ENCODE results near the gene ANKRD13A.
"Not testable (repeated sequence)": the region's sequence is repeated elsewhere in the genome, so short reads cannot be mapped to it uniquely, and the experiment has no call there.

Gene ANKRD13A

DNA sequence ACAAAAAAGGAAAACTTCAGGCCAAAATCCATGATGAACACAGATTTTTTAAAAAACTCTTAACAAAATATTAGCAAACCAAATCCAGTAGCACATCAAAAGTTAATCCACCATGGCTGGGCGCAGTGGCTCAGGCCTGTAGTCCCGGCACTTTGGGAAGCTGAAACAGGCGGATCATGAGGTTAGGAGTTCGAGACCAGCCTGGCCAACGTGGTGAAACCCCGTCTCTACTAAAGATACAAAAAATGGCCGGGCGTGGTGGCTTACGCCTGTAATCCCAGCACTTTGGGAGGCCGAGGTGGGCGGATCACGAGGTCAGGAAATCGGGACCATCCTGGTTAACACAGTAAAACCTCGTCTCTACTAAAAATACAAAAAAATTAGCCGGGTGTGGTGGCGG lies 13.0 kb upstream of the ANKRD13A start:
- not testable (repeated sequence) for DNase-seq

DNA sequence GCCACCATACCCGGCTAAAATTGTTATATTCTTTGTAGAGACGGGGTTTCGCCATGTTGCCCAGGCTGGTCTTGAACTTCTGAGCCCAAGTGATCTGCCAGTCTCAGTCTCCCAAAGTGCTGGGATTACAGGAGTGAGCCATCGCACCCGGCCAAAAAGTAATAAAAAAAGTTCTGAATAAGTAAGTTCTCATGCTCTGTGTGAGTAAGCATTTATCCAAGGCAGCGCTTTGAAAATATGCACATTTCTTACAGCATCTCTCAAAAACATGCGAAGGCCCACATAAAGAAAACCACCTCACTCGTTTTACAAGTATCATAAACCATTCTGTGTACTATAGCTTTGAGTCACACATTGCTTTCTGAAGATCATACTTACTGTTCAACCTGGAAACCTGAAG lies 11.6 kb upstream of the ANKRD13A start:
- DNase-seq: no peak

DNA sequence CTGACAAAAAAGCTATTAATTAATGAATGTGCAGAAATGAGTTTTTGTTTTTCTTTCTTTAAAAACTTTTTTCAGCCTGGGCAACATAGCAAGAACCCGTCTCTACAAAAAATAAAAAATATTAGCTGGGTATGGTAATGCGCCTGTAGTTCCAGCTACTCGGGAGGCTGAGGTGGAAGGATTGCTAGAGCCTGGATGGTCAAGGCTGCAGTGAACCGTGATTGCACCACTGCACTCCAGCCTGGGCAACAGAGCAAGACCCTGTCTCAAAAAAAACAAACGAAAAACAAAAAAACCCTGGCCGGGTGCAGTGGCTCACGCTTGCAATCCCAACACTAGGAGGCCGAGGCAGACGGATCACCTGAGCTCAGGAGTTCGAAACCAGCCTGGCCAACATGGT lies 11.0 kb upstream of the ANKRD13A start:
- DNase-seq: no peak

GRCh38 chr12:109988903-109989302 lies 10.3 kb upstream of the ANKRD13A start:
- DNase-seq: no peak

DNA sequence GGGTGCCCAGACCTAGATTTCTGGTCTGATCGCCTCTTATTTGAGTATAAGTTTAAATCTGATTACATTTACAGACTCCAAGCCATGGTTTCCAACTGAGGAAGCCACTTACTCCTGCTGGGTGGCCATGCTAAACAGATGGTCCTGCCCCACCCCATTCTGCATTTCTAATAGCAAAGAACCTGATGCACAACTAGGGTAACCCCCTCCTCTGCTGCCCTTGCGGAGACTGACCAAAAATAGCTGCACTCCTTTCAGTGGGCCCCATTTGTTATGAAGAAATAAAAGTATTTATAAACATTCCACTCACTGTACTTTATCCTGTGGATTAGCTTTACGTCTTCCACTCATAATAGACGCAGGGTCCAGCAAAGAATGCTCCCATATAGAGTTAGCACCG lies 9.8 kb upstream of the ANKRD13A start:
- no peak for DNase-seq

DNA sequence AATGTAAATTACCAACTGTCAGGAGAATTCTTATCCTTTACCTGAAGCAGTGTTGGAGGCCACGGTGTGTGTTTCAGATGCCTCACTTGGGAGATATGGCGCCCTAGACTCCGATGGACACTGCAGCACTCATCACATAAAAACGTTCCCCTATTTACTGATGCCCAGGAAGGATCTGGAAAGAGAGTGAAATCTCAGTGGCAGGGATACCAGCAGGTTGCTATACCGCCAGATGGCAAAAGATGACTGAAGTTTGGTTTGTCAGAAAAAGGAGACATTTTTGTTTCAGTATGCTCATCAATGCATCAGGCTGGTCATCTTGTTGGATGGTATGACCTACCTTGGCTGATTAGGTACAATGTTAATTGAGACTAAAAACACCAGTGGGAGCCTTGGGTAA lies 7.6 kb upstream of the ANKRD13A start:
- DNase-seq: no peak

DNA sequence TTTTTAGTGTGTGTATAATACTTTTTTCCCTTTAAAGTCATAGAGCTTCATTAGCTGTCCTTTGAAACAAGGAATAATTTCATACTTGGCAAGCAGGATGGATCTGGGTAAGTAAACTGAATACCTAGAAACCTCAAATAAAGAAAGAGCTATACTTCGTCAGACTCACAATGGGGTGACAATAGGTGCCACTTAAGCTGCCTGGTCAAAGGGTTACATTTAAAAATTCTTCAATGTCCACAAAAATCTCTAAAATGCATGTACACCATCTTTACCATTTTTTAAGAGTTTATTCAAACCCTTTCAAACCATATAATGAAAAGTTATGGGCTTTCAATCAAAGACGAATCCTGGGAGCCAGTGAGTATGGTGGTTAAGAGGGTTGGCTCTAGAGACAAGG lies 6.1 kb upstream of the ANKRD13A start:
- DNase-seq: no peak

DNA sequence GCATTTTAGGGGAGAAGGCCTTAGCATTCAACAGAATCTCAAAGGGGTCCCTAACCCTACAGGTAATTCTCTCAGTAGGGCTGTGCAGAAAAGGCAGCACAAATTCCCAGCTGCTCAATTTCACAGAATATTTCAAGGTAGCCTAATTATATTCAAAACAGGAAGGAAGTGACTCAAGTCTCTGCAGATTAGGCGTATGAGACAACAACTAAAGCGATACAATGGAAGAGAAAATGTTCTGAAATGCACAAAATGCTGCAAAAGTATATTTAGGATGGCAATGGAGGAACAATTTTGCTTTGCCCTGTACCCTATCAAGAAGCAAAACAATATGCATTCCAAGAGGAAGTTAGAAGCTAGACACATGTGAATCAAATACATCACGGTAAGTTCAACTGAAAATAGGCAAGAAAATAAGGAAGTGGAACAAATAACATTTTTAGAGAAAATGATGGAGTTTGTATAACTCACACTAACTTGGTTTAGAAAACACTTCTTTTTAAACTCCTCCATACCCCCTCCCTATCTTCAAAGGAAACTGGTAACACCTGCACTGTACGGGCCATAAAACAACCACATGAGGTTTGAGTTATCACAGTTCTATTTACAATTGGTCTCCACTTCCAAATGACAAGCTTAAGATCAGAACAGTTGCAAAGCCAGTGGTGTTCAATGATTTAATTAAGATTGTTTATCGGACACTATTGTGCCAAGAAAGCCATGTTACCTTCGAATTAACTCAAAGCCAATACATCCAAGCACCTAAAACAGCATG lies 4.6 kb upstream of the ANKRD13A start:
- no peak for DNase-seq

DNA sequence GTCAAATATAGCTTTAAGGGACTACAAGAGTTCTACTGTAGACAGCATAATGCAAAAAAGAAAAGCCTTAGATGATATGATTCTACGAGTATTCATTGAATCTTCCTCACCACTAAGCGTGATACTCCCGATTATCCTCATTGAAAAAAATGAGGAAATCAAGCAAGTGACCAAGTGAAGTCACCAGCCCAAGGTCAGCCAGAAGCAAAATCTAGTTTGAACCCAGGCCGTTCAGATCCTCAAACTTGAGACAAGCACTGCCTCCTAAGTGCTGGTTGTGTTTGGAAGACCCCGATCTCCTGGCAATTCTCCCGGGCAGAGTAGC lies 3.9 kb upstream of the ANKRD13A start:
- no peak for DNase-seq

DNA sequence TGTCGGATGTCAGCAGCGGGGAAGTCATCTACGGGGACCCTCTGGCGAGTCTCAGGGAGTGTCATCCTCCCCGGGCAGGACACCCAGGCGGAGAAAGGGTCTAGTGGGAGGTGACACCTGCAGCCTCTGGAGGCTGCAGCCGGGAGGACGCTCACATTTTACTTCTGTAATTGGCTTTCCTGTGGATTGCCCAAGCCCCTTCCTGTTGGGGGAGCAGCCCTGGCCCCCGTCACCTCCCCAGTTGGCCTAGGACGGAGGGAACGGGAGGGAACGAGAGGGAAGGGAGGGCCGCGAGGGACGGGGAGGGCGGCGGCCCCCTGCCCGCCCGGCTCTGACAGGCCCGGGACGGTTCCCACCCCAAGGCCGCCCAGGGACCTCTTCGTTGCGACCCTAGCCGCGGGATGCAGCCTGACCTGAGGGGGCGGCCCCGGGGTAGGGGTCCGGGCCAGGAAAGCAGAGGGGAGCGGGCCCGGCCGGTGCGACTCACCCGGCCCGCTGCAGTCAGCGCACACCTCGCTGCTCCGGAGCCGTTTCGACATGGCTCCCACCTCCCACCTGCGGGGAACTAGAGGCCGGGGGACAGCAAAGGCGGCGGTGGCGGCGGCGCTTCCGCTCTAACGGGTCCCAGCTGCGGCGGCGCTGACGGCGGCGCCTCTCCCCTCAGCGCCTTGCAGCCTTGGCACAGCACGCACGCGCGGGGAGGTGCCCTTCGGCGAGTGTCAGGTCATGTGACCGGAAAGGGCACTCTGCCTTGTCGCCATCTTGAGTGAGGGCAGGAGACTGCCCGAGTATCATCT lies 3.3 kb upstream of the ANKRD13A start, which contains the start of gene GIT2:
Gene GIT2 (minus strand): TSS at position 683 of the 797 bp plus-strand sequence. CDS start 144 bp downstream, at position 539.
- peak; percentile 90 for DNase-seq

DNA sequence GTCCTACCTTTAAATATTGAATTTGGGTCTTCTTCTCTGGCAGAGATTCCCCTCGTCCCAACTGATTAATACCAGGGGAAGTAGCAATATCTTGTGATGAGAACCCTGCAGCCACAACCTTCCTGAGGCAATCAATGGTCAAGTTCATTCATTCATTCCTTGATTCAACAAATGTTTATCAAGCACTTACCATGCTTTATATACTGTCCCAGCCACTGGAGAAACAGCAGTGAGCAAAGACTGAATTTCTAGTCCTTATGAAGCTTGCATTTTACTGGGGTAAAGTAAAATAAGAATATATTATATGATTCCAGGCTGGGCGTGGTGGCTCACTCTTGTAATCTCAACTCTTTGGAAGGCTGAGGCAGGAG lies 2.8 kb upstream of the ANKRD13A start:
- no peak for DNase-seq

DNA sequence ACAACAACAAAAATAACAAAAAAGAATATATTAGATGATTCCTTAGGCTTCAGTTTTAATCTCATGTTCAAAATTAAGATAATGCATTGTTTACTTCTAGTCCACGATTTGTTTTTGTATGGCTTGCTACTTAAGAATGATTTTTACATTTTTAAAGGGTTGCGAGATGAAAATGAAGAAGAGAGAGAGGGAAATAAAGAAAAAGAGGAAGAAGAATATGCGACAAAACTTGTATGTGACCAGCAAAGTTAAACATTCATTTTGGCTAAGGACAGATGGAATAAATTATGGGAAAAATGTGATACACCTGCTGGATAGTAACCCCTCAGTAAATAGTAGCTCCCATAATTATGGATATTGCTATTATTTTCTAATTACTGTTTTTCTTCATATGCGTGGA lies 1.8 kb upstream of the ANKRD13A start:
- DNase-seq: no peak

DNA sequence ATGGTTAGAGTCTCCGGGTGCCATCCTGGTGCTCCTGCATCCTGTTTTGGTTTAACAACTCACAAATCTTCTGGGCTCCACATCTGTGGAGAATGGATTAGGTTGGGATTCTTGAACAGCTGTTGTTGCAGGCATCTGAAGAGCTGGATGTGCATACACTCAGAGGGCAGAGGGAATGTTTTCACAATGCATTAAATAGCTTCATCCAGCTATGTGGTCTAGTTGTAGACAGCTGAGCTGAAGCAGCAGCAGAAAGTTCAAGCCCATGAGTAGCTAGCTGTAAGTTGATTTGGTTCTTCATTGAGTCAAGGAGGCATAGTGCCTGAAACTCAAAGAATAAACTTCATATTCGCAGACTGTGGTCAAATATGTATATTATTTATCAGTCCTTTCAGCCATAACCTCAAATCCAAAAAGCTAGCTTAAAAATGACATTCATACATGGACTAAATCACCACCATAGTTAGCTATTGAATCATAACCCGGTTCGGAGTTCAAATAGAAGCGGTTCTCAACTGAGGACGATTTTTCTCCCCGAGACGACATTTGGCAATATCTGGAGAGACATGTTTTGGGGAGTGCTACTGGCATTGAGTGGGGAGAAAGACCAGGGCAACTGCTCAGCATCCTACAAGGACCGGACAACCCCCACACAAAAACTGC lies 858 bp upstream of the ANKRD13A start:
- no peak for DNase-seq

GRCh38 chr12:109999649-109999971 lies 380 bp downstream of the ANKRD13A start:
- no peak for DNase-seq

- no peak for DNase-seq
These were observed 814 bp downstream of the ANKRD13A start for GRCh38 chr12:109999983-110000505.

DNA sequence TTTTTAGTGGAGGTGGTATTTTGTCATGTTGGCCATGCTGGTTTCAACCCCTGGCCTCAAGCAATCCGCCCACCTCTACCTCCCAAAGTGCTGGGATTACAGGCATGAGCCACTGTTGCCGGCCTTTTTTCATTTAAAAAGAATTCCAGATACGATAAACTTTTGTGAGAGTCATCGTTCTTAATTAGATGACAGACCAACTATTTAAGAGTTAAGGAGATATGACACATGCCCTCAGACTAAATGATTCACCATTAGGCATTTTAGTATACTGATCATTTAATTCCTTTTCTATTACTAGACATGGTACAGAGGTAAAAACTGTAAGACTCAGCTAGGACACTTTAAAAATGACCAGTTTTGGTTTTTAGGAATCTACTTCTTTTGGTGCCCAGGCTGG lies 2.4 kb downstream of the ANKRD13A start:
- no peak for DNase-seq

DNA sequence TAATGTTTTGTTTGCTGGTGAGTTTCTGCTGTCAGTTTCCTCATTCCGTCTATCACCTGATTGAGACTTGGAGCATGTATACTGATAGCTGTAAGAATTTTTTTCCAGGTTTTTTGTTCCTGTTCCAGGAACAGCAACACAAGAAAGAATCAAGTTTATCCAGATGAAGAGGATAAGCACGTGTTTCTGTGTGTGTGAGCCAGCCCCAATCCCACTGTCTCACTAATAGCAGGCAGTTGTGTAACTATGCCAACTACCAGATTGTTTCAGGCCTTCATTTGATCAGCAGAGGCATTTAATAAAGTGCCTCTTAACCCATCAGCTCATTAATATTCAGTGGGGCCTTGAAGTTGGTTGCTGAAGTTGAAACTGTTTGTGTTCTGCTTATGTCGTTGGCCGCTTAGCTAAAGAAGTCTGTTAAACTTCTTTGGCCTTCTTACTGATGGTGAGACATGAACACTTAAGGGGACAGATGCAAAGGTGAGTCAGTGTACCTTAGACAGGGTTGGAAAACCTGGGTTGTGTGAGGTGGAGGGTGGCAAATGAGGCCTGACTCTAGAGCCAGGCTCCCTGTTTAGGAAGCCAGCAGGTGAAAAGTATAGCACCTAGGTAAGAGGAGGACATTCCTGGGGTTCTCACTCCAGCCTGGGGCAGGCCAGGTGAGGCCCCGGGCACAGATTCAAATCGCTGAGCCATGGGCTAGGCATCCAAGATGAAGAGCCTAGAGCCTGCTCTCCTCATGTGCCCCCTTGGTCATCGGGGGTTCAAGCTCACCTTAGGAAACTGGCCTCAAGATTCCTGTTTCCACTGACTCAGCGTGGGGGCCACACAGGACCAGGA lies 3.7 kb downstream of the ANKRD13A start:
- no peak for DNase-seq

DNA sequence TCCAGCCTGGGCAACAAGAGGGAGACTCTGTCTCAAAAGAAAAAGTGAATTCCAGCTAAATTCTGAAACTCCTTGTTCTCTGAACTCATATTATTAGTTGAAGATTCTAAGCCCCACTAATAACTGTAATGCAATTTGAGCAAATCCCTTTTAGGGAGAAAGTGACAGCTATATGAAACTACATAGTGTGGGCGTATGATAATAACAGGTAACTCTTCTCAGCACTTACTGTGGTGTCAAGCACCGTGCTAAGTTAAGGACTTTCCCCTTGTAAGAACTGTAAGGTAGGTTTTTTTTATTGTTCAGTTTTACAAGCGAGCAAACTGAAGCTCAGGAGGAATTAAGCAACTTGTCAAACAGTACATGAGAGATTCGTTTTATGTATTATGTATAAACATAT lies 5.4 kb downstream of the ANKRD13A start:
- DNase-seq: no peak

DNA sequence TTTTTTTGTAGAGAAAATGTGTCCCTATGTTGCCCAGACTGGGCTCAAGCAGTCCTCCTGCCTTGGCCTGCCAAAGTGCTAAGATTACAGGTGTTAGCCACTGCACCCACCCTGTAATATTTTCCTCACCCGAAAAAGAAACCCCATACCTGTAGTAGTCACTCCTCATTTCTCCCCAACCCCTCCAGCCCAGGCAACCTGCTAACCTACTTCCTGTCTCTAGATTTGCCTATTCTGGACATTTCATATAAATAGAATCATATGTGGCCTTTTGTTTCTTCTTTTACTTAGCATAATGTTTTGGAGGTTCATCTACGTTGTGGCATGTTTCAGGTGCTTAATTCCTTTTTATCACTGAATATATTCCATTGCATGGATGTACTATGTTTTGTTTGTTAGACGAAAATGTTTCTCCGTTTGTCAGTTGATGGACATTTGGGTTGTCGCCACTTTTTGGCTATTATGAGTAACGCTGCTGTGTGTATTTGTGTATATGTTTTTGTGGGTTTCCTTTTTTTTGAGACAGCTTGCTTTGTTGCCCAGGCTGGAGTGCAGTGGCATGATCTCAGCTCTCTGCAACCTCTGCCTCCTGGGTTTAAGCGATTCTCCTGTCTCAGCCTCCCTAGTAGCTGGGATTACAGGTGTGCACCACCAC lies 6.2 kb downstream of the ANKRD13A start:
- no peak for DNase-seq

DNA sequence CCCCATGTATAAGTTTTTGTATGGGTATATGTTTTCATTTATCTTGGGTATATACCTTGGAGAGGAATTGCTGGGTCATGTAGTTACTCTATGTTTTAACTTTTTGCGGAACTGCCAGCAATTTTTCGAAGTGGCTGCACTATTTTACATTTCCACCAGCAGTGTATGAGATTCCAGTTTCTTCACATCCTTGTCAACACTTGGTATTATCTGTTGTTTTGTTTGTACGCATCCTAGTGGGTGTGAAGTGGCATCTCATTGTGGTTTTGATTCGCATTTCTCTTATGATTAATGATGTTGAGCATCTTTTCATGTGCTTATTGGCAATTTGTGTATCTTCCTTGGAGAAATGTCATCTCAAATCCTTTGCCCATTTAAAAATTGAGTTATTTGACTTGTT lies 6.9 kb downstream of the ANKRD13A start:
- DNase-seq: no peak

DNA sequence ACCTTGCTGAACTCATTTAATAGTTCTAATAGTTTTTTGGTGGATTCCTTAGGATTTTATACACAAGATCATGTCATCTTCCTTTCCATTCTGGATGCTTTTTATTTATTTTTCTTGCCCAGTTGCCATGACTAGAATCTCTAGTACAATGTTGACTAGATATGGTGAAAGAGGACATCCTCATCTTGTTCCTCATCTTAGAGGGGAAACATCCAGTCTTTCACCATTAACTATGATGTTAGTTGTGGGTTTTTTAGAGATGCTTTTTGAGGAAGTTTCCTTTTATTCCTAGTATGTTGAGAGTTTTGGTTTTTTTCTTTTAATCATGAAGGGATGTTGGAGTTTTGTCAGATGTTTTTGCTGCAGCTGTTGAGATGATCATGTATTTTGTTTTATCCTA lies 8.7 kb downstream of the ANKRD13A start:
- DNase-seq: no peak

- DNase-seq: not testable (repeated sequence)
These were observed 9.6 kb downstream of the ANKRD13A start for GRCh38 chr12:110008681-110009398.

Data from activated CD4-positive, alpha-beta T cell treated with anti-CD3 and anti-CD28 coated beads for 1 hour (primary cell).